AG09319 (cell line): Measurements from ENCODE around the gene TMTC3.
"Not testable (repeated sequence)": the region's sequence is repeated elsewhere in the genome, so short reads cannot be mapped to it uniquely, and the experiment has no call there.

Source experiments
- DNase-seq: peaks from one replicate; pipeline ENCODE4 v3.0.0-alpha.2; 2010; ENCODE audit warnings: low read depth; ENCODE audit errors: extremely low read depth
- TF ChIP-seq, protein P1 (sequence below): IDR thresholded peaks from 2 replicates; pipeline ENCODE4 v1.5.1; 2011; ENCODE audit warnings: low read depth, mild to moderate bottlenecking, inconsistent platforms, low read length, moderate library complexity

The TMTC3 gene

DNA sequence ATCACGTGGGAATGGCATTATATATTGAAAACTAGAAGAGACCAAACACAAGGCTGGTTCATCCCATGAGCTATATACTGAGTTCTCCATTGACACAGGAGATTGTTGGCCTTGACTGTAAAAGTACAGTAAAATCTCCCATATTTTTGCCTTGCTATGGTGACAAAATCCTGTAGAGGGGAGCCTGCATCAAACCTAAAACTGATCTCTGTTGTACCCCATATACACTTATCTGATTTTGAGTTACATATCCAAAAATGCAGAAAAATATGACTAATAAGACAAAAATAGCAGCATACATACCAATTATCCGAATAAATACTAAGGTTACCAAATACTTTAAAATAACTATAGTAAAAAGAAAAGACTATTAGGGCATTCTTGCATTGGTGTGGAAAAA, 60.4 kb downstream of the TMTC3 start:
- DNase-seq = no peak
- TF ChIP-seq, protein P1, sequence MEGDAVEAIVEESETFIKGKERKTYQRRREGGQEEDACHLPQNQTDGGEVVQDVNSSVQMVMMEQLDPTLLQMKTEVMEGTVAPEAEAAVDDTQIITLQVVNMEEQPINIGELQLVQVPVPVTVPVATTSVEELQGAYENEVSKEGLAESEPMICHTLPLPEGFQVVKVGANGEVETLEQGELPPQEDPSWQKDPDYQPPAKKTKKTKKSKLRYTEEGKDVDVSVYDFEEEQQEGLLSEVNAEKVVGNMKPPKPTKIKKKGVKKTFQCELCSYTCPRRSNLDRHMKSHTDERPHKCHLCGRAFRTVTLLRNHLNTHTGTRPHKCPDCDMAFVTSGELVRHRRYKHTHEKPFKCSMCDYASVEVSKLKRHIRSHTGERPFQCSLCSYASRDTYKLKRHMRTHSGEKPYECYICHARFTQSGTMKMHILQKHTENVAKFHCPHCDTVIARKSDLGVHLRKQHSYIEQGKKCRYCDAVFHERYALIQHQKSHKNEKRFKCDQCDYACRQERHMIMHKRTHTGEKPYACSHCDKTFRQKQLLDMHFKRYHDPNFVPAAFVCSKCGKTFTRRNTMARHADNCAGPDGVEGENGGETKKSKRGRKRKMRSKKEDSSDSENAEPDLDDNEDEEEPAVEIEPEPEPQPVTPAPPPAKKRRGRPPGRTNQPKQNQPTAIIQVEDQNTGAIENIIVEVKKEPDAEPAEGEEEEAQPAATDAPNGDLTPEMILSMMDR = peak; percentile 3

DNA sequence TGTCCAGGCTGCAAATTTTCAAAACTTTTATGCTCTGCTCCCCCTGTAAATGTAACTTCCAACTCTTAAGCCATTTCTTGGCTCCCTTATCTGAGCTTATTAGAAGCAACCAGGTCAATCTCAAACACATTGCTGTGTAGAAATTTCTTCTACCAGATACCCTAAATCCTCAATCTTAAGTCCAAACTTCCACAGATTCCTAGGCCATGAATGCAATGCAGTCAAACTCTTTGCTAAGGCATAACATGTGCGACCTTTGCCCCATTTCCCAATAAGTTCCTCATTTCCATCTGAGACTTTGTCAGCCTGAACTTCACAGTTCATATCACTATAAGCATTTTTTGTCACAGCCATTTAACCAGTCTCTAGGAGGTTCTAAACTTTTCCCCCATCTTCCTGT, 64.5 kb downstream of the TMTC3 start:
- DNase-seq = peak; percentile 49
- TF ChIP-seq, protein P1 = no peak

DNA sequence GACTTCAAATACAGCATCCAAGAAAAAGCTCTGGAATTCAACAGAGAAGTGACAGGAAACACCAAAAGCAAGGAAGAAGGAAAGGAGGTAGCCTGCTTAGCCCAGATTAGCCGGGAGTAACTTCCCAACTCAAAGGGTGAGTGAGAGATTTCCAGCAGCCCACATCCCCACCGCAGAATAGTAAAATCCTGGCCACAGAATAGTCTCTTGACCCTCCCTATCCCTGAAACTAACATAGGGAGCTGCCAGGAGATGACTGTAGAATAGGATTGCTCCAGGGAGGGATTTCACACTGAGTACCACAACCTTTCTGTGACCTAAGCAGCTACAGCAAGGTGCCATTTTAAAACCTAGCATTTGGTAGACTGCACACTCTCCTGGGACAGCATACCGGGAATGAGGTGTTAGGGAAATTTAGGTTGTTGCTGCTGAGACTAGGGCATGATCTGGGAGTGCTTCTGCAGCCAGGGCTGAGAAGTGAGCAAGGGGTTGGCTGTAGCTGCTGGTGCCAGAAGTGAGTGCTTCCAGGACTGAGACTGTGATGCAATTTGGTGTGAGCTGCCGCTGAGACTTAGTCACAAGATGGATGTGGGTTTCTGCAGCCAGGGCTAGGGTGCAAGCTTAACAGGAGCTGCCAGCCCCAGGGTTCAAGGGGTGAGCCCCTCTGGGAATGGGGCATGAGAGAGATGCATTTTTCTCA, 66.0 kb downstream of the TMTC3 start:
- peak; percentile 44 for DNase-seq
- TF ChIP-seq, protein P1 = no peak

DNA sequence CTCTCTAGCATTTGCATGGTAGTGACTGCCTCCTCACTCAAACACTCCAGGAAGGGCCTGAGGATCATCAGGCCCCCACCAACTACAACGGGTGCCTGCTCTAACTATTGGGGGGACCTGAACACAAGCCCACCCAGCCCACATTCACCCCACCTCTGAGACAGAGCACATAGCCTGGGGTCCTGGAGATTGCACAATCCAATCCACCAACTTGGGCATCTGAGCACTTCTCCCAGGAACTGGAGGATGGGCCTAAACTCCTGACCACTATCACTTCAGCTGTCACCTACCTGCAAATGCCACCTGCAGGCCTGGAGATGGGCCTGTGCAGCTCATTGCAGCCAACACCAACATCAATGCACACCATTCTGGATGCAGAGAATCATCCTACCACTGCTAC, 66.6 kb downstream of the TMTC3 start:
- TF ChIP-seq, protein P1 = no peak
- no peak for DNase-seq

DNA sequence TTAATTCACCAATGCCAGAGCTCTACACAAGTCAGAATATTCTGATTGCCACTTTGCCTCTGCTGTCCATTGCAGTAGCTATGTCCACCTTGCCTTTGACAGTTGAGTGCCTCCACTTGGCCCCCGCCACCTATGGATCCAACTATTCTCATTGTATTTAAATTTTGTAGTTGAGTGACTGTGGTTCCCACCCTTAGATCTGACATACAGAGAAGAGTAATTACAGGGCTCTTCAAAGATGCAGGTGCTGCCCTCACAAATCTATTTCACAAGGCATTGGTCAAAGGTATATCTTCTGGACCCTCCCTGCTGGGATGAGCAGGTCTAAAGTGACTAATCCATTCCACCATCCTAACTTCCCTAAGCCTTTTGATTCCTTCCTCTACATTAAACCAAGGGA, 68.2 kb downstream of the TMTC3 start:
- not testable (repeated sequence) for DNase-seq

DNA sequence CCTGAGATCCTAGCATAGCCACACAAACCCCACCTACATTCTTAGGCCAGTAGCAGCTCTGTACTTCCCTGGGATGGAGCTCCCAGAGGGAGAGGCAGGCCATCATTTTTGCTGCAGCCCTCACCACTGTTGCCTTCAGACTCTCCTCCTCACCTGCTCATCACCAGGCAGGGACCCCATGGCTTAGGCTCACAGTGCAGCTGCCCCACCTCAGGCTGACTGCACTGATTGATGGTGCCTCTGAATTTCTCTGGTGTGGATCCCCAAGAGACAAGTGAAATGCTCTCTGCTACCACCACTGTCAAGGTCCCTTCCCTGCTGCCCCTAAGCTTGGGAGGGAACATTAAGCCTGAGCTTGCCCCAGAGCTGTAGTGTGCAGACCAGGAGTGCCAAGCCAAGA, 76.2 kb downstream of the TMTC3 start:
- no peak for DNase-seq
- TF ChIP-seq, protein P1 = no peak

DNA sequence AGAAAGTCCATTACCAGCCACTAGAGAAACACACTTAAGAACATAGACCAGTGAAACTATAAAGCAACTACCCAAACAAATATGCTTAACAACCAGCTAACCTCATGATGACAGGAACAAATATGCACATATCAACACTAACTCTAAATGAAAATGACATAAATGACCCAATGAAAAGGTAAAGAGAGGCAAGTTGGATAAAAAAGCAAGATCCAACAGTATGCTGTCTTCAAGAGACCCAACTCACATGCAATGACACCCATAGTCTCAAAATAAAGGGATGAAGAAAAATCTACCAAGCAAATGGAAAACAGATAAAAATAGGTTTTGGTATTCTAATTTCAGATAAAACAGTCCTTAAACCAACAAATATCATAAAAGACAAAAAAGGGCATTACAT, 77.8 kb downstream of the TMTC3 start:
- TF ChIP-seq, protein P1 = no peak
- DNase-seq = no peak

DNA sequence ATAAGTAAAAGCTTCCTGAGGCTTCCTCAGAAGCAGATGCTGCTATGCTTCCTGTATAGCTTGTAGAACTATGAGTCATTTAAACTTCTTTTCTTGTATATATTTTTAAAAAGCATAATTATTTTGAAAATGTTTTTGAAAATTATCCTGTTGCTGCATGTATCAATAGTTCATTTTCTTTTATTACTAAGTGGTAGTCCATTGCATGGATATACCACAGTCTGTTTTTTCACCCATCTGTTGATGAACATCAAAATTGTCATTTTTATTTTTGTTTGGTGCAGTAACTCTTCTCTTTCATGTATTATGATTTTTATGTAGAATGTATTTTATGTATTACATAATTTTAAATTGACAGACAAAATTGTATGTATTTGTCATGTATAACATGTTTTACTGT, 81.4 kb downstream of the TMTC3 start:
- TF ChIP-seq, protein P1 = no peak
- no peak for DNase-seq
